Measurements from ENCODE around the gene HSD17B3.
A peak's percentile ranks its signal among the peaks of the same experiment; 100 is the strongest.
"Not testable (repeated sequence)": the region's sequence is repeated elsewhere in the genome, so short reads cannot be mapped to it uniquely, and the experiment has no call there.

The HSD17B3 gene

GRCh38 chr9:96302021-96302420, at the start of gene HSD17B3:
Gene HSD17B3 (minus strand): TSS chr9:96302176. CDS start chr9:96302104, 72 bp downstream.
- no peak for DNase-seq

GRCh38 chr9:96350866-96351265, 48.9 kb upstream of the HSD17B3 start:
- no peak for DNase-seq

- no peak for DNase-seq
Observed at GRCh38 chr9:96348261-96348660, 46.3 kb upstream of the HSD17B3 start.

- DNase-seq: no peak
Observed at GRCh38 chr9:96345551-96345950, 43.6 kb upstream of the HSD17B3 start.

GRCh38 chr9:96344458-96345180, 42.6 kb upstream of the HSD17B3 start:
- DNase-seq: peak; percentile 81

- no peak for DNase-seq
Observed at GRCh38 chr9:96343515-96344360, 41.8 kb upstream of the HSD17B3 start.

GRCh38 chr9:96342571-96343245, 40.7 kb upstream of the HSD17B3 start:
- no peak for DNase-seq

GRCh38 chr9:96340707-96341106, 38.7 kb upstream of the HSD17B3 start:
- DNase-seq: no peak

- no peak for DNase-seq
Observed at GRCh38 chr9:96338299-96338698, 36.3 kb upstream of the HSD17B3 start.

- no peak for DNase-seq
Observed at GRCh38 chr9:96333958-96334357, 32.0 kb upstream of the HSD17B3 start.

- DNase-seq: no peak
Observed at GRCh38 chr9:96331236-96331947, 29.4 kb upstream of the HSD17B3 start.

GRCh38 chr9:96327694-96328352, 25.8 kb upstream of the HSD17B3 start:
- peak; percentile 35 for DNase-seq

GRCh38 chr9:96323169-96323568, 21.2 kb upstream of the HSD17B3 start:
- DNase-seq: no peak

GRCh38 chr9:96322736-96323135, 20.8 kb upstream of the HSD17B3 start:
- not testable (repeated sequence) for DNase-seq

GRCh38 chr9:96322210-96322609, 20.2 kb upstream of the HSD17B3 start:
- DNase-seq: not testable (repeated sequence)

- DNase-seq: no peak
Observed at GRCh38 chr9:96321515-96321914, 19.5 kb upstream of the HSD17B3 start.

GRCh38 chr9:96320749-96321280, 18.8 kb upstream of the HSD17B3 start:
- DNase-seq: no peak

GRCh38 chr9:96318921-96319565, 17.1 kb upstream of the HSD17B3 start:
- DNase-seq: no peak

- peak; percentile 38 for DNase-seq
Observed at GRCh38 chr9:96317335-96317980, 15.5 kb upstream of the HSD17B3 start.

GRCh38 chr9:96309850-96310249, 7.9 kb upstream of the HSD17B3 start:
- DNase-seq: no peak

- DNase-seq: not testable (repeated sequence)
Observed at GRCh38 chr9:96306958-96307357, 5.0 kb upstream of the HSD17B3 start.
